Measurements from ENCODE around the gene MOK. TPM values are rescaled to one million over a fixed set of nuclear protein-coding genes. Genes with fewer than 3 reads are reported as not detected.
A peak's percentile ranks its signal among the peaks of the same experiment; 100 is the strongest.

The MOK gene
- total RNA-seq, 2 donors from 2014 or later = 60.3 to 102 TPM

DNA sequence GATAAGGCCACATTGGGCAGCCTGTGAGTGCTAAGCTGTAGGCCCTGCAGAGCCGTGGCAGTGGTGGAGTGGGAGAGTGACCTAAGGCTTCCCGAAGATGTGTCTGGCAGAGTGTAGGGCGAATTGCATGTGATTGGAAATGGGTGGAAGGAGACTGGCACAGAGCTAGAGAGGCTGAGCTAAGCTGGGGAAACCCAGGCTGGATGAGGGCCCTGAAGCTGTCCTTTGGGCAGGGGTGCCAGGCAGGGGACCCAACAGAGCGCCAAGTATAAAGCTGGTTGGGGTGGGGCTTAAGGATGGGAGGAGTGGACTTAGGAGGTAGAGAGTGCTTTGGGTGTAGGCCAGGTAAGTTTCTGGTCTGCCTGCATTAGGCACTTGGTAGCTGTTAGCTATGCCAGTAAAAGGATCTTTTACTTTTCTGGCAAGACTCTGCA, 117.4 kb downstream of the MOK start:
- 92 to 100% methylated on average over 1 to 4 of the region's 4 CpGs for WGBS, 2 experiments (ENCODE audit: insufficient coverage in 1 of 2, insufficient read length in 1 of 2)
- H3K9ac ChIP-seq (ENCODE audit: extremely low read depth, low read length, poor library complexity, severe bottlenecking) = no peak overlapping the region

DNA sequence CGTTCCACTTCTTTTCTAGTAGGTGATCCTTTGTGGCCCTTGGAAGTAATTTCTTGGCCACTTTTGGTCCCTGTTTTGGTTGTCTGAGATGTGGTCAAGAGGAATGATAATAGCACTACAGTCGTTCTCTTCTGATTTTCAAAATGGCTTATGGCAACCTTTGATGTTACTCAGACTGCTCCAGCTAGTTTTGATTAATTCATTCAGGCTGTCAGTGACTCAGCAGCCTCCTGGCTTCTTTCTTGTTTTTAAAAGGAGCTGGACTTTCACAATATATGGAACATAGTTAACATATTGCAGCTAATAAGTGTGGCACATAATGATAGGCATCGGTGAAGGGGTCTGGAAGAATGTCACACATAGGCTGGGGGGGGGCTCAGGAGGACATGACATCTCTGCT, 117.9 kb downstream of the MOK start:
- Mint-ChIP-seq H3K36me3 (ENCODE audit: low read depth) (peaks cover 2% of the 10 kb centered on the region), H3K27me3 (ENCODE audit: insufficient read depth) (no peaks in the 10 kb centered on the region), H3K27ac (peak overlapping the region; percentile 88), H3K4me1 (peaks cover 33% of the 10 kb centered on the region), H3K9me3 (no peaks in the 10 kb centered on the region), H3K4me3 (no peak overlapping the region)
- H3K9ac ChIP-seq (ENCODE audit: extremely low read depth, low read length, poor library complexity, severe bottlenecking) = no peak overlapping the region
- H3K4me3 ChIP-seq (ENCODE audit: low read length) = no peak overlapping the region
- no peaks in the 10 kb centered on the region for H3K9me3 ChIP-seq (ENCODE audit: control insufficient read depth, low read length)
- H3K4me1 ChIP-seq (ENCODE audit: control insufficient read depth, insufficient read depth, low read length) = peaks cover 4% of the 10 kb centered on the region
- no peaks in the 10 kb centered on the region for H3K36me3 ChIP-seq (ENCODE audit: control insufficient read depth, insufficient read depth, low read length)
- peak overlapping the region; percentile 72 for H3K27ac ChIP-seq (ENCODE audit: low read depth, low read length)
- 83 to 94% methylated on average over 2 to 3 of the region's 3 CpGs for WGBS, 2 experiments (ENCODE audit: insufficient coverage in 1 of 2, insufficient read length in 1 of 2)
- TF ChIP-seq, protein P1, sequence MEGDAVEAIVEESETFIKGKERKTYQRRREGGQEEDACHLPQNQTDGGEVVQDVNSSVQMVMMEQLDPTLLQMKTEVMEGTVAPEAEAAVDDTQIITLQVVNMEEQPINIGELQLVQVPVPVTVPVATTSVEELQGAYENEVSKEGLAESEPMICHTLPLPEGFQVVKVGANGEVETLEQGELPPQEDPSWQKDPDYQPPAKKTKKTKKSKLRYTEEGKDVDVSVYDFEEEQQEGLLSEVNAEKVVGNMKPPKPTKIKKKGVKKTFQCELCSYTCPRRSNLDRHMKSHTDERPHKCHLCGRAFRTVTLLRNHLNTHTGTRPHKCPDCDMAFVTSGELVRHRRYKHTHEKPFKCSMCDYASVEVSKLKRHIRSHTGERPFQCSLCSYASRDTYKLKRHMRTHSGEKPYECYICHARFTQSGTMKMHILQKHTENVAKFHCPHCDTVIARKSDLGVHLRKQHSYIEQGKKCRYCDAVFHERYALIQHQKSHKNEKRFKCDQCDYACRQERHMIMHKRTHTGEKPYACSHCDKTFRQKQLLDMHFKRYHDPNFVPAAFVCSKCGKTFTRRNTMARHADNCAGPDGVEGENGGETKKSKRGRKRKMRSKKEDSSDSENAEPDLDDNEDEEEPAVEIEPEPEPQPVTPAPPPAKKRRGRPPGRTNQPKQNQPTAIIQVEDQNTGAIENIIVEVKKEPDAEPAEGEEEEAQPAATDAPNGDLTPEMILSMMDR (conservative IDR thresholded peaks at IDR 0.05) = no peak
- no peak for DNase-seq
- H3K27me3 ChIP-seq (ENCODE audit: control insufficient read depth, insufficient read depth, low read length, poor library complexity, severe bottlenecking) = no peaks in the 10 kb centered on the region

More for the DNA sequence above, 117.4 kb downstream of the MOK start:
- H3K4me3 ChIP-seq (ENCODE audit: low read length) = no peak overlapping the region
- H3K27ac ChIP-seq (ENCODE audit: low read depth, low read length) = peak overlapping the region; percentile 72
- H3K4me1 ChIP-seq (ENCODE audit: control insufficient read depth, insufficient read depth, low read length) = peaks cover 4% of the 10 kb centered on the region
- no peaks in the 10 kb centered on the region for H3K27me3 ChIP-seq (ENCODE audit: control insufficient read depth, insufficient read depth, low read length, poor library complexity, severe bottlenecking)
- Mint-ChIP-seq H3K9me3 (no peaks in the 10 kb centered on the region), H3K36me3 (ENCODE audit: low read depth) (peaks cover 2% of the 10 kb centered on the region), H3K27me3 (ENCODE audit: insufficient read depth) (no peaks in the 10 kb centered on the region), H3K27ac (peak overlapping the region; percentile 88), H3K4me1 (peaks cover 33% of the 10 kb centered on the region), H3K4me3 (no peak overlapping the region)
- no peaks in the 10 kb centered on the region for H3K36me3 ChIP-seq (ENCODE audit: control insufficient read depth, insufficient read depth, low read length)
- H3K9me3 ChIP-seq (ENCODE audit: control insufficient read depth, low read length) = no peaks in the 10 kb centered on the region
- peak; percentile 51 for DNase-seq
- TF ChIP-seq, protein P1 (conservative IDR thresholded peaks at IDR 0.05) = no peak

DNA sequence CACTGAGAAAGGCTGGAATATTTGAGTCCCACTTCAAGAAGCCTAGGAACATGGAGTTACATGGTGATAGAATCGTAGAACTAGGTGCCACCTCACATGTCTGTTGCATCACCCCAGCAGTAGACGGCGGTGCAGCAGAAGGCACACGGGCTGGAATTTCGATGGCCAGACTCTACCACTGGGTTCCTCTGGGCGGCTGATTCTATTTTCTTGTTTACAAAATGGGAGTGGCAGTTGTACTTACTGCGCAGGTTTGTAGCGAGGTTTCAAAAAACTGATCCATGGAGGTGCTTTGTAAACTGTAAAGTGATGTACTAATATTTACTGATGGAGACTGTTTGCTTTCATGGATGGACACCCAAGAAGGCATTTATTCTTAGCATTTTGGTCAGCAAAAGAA, 119.6 kb downstream of the MOK start:
- Histone ChIP-seq H3K9me3 (ENCODE audit: control insufficient read depth, low read length) (no peaks in the 10 kb centered on the region), H3K36me3 (ENCODE audit: control insufficient read depth, insufficient read depth, low read length) (no peaks in the 10 kb centered on the region), H3K27me3 (ENCODE audit: control insufficient read depth, insufficient read depth, low read length, poor library complexity, severe bottlenecking) (no peaks in the 10 kb centered on the region), H3K27ac (ENCODE audit: low read depth, low read length) (no peak overlapping the region), H3K9ac (ENCODE audit: extremely low read depth, low read length, poor library complexity, severe bottlenecking) (no peak overlapping the region), H3K4me3 (ENCODE audit: low read length) (no peak overlapping the region), H3K4me1 (ENCODE audit: control insufficient read depth, insufficient read depth, low read length) (no peaks in the 10 kb centered on the region)
- H3K27ac Mint-ChIP-seq = peak overlapping the region; percentile 66
- H3K36me3 Mint-ChIP-seq (ENCODE audit: low read depth) = no peaks in the 10 kb centered on the region
- 96 to 98% methylated on average over 8 of the region's 8 CpGs for WGBS, 2 experiments (ENCODE audit: insufficient coverage in 1 of 2, insufficient read length in 1 of 2)
- H3K27me3 Mint-ChIP-seq (ENCODE audit: insufficient read depth) = no peaks in the 10 kb centered on the region
- no peak overlapping the region for H3K4me3 Mint-ChIP-seq
- TF ChIP-seq, protein P1 (conservative IDR thresholded peaks at IDR 0.05) = no peak
- peaks cover 32% of the 10 kb centered on the region for H3K4me1 Mint-ChIP-seq
- no peaks in the 10 kb centered on the region for H3K9me3 Mint-ChIP-seq
- DNase-seq = no peak

Measured in endodermal cell (in vitro differentiated cells).